ENCODE results near the gene RGSL1.
"Not testable (repeated sequence)": the region's sequence is repeated elsewhere in the genome, so short reads cannot be mapped to it uniquely, and the experiment has no call there.

The RGSL1 gene

GRCh38 chr1:182528206-182528605, 78.3 kb downstream of the RGSL1 start:
- intact Hi-C loops (cut with DNase I); DNase-seq: not testable (repeated sequence)

GRCh38 chr1:182533896-182534295, 84.0 kb downstream of the RGSL1 start:
- intact Hi-C loops (cut with DNase I): no loop called here
- no peak for DNase-seq

GRCh38 chr1:182549346-182549745, 99.4 kb downstream of the RGSL1 start:
- no peak for DNase-seq
- intact Hi-C loops (cut with DNase I): no loop called here

- no peak for DNase-seq
- intact Hi-C loops (cut with DNase I): no loop called here
Measured at GRCh38 chr1:182549811-182550210, 99.9 kb downstream of the RGSL1 start.

GRCh38 chr1:182552527-182552926, 102.6 kb downstream of the RGSL1 start:
- intact Hi-C loops (cut with DNase I): no loop called here
- DNase-seq: no peak

GRCh38 chr1:182555493-182555892, 105.5 kb downstream of the RGSL1 start:
- intact Hi-C loops (cut with DNase I): no loop called here
- DNase-seq: no peak

GRCh38 chr1:182556279-182556678, 106.3 kb downstream of the RGSL1 start:
- intact Hi-C loops (cut with DNase I): no loop called here
- DNase-seq: no peak

GRCh38 chr1:182560392-182560984, 110.5 kb downstream of the RGSL1 start:
- intact Hi-C loops (cut with DNase I): no loop called here

GRCh38 chr1:182561456-182561855, 111.5 kb downstream of the RGSL1 start:
- intact Hi-C loops (cut with DNase I): no loop called here
- DNase-seq: no peak

More at GRCh38 chr1:182560392-182560984, 110.5 kb downstream of the RGSL1 start:
- no peak for DNase-seq

GRCh38 chr1:182563095-182563494, 113.1 kb downstream of the RGSL1 start:
- intact Hi-C loops (cut with DNase I): no loop called here

GRCh38 chr1:182564406-182565004, 114.6 kb downstream of the RGSL1 start:
- intact Hi-C loops (cut with DNase I): no loop called here
- no peak for DNase-seq

More at GRCh38 chr1:182563095-182563494, 113.1 kb downstream of the RGSL1 start:
- no peak for DNase-seq

- intact Hi-C loops (cut with DNase I): no loop called here
- no peak for DNase-seq
Measured at GRCh38 chr1:182565537-182565936, 115.6 kb downstream of the RGSL1 start.

GRCh38 chr1:182567629-182568028, 117.7 kb downstream of the RGSL1 start:
- intact Hi-C loops (cut with DNase I): no loop called here
- no peak for DNase-seq

GRCh38 chr1:182568647-182569284, 118.8 kb downstream of the RGSL1 start:
- no peak for DNase-seq

GRCh38 chr1:182569939-182570610, 120.1 kb downstream of the RGSL1 start:
- intact Hi-C loops (cut with DNase I): no loop called here
- no peak for DNase-seq

More at GRCh38 chr1:182568647-182569284, 118.8 kb downstream of the RGSL1 start:
- intact Hi-C loops (cut with DNase I): no loop called here

- no peak for DNase-seq
- intact Hi-C loops (cut with DNase I): no loop called here
Measured at GRCh38 chr1:182570611-182570970, 120.6 kb downstream of the RGSL1 start.

- intact Hi-C loops (cut with DNase I): no loop called here
- DNase-seq: no peak
Measured at GRCh38 chr1:182574156-182574555, 124.2 kb downstream of the RGSL1 start.

- DNase-seq: no peak
- intact Hi-C loops (cut with DNase I): no loop called here
Measured at GRCh38 chr1:182575540-182576149, 125.7 kb downstream of the RGSL1 start.

- no peak for DNase-seq
- intact Hi-C loops (cut with DNase I): no loop called here
Measured at GRCh38 chr1:182580736-182581135, 130.8 kb downstream of the RGSL1 start.

GRCh38 chr1:182584746-182585145, 134.8 kb downstream of the RGSL1 start:
- intact Hi-C loops (cut with DNase I): no loop called here
- DNase-seq: no peak

GRCh38 chr1:182586380-182586779, 136.4 kb downstream of the RGSL1 start:
- no peak for DNase-seq
- intact Hi-C loops (cut with DNase I): no loop called here
